Measurements from ENCODE around the gene RREB1.

RREB1 gene

DNA sequence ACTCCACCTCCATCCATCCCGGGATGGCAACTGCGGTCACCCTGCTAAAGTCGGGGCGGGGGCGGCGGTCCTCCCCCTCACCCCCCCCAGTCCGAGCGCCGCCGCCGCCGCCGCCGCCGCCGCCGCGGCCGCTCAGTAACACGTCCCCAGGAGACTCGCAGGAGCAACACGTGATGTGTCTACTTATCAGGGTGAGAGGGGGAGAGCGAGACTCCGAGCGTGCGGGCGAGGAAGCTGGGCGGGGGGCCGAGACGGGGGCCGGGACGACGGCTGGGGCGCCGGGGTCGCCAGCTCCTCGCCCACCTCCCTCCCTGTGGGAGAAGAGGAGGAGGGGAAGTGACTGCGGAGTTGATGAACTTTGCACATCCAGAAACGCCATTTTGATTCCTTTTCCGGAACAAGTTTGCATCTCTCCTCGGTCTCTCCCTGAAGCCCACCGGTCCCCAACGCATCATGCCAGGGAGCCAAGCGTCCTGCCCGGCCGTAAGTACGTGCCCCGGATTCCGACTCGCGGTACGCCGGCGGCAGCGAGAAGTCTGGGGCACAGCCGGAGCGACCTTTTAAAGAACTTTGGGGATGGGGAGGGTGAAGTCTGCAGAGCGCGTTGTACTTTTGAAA is at the start of gene RREB1:
Gene RREB1 (plus strand): TSS at position 384 of the 618 bp plus-strand sequence. CDS start 73,951 bp downstream, outside the sequence.
- Mint-ChIP-seq H3K36me3 (ENCODE audit: low read depth) (peaks cover 28% of the 10 kb centered on the region), H3K27ac (peak within 1 kb of the TSS; percentile 99), H3K27me3 (no peaks in the 10 kb centered on the region), H3K4me3 (peak within 1 kb of the TSS; percentile 98), H3K4me1 (ENCODE audit: low read depth) (peaks cover 36% of the 10 kb centered on the region), H3K9me3 (no peaks in the 10 kb centered on the region)
- intact Hi-C loops (cut with micrococcal nuclease) = loop anchor here (5.0 to 10.0 kb wide), 3 partner anchors 135 to 433 kb away; no protein-coding TSS in a partner anchor

GRCh38 chr6:7058250-7058923 is 49.4 kb upstream of the RREB1 start:
- H3K27me3 Mint-ChIP-seq = no peaks in the 10 kb centered on the region
- H3K4me3 Mint-ChIP-seq = no peak overlapping the region
- intact Hi-C loops (cut with micrococcal nuclease) = no loop called here
- H3K27ac Mint-ChIP-seq = peak overlapping the region; percentile 42
- H3K9me3 Mint-ChIP-seq = no peaks in the 10 kb centered on the region
- peaks cover 34% of the 10 kb centered on the region for H3K36me3 Mint-ChIP-seq (ENCODE audit: low read depth)
- peaks cover 27% of the 10 kb centered on the region for H3K4me1 Mint-ChIP-seq (ENCODE audit: low read depth)

DNA sequence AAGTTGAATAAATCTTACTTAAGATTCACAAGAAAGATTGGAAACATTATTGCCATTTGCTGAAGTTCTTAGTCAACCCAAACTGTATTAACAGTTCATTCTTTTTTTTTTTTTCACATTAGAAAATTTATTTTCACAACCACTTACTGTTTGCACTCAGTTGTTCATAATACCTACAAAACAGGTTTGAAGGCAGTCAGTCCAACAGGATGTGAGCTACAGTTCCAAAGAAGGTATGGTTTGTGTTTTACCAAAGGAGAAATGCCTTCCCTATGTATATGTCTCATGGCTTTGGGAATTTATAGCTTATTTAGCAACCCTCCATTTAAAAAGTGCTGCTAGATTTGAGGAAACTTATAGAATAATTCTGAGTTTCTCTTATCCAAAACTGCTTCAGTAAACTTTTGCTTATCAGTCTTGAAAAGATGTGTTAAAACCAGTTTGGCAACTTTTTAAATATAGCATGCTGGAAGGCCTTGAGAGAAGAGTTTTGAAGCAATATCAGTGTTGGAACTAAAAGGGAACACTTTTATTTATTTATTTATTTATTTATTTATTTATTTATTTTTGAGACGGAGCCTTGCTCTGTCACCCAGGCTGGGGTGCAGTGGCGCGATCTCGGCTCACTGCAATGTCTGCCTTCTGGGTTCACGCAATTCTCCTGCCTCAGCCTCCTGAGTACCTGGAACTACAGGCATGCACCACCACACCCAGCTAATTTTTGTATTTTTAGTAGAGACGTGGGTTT is 46.8 kb upstream of the RREB1 start:
- H3K27me3 Mint-ChIP-seq = no peaks in the 10 kb centered on the region
- no peak overlapping the region for H3K27ac Mint-ChIP-seq
- peaks cover 27% of the 10 kb centered on the region for H3K4me1 Mint-ChIP-seq (ENCODE audit: low read depth)
- no peaks in the 10 kb centered on the region for H3K9me3 Mint-ChIP-seq
- intact Hi-C loops (cut with micrococcal nuclease) = no loop called here
- peaks cover 42% of the 10 kb centered on the region for H3K36me3 Mint-ChIP-seq (ENCODE audit: low read depth)
- H3K4me3 Mint-ChIP-seq = no peak overlapping the region

- intact Hi-C loops (cut with micrococcal nuclease) = no loop called here
- Mint-ChIP-seq H3K36me3 (ENCODE audit: low read depth) (peaks cover 29% of the 10 kb centered on the region), H3K9me3 (no peaks in the 10 kb centered on the region), H3K4me3 (no peak overlapping the region), H3K27ac (no peak overlapping the region), H3K27me3 (no peaks in the 10 kb centered on the region), H3K4me1 (ENCODE audit: low read depth) (peaks cover 13% of the 10 kb centered on the region)
Measured at GRCh38 chr6:7062451-7063162, 45.2 kb upstream of the RREB1 start.

- Mint-ChIP-seq H3K27ac (no peak overlapping the region), H3K27me3 (no peaks in the 10 kb centered on the region), H3K4me3 (no peak overlapping the region), H3K4me1 (ENCODE audit: low read depth) (peaks cover 5% of the 10 kb centered on the region), H3K9me3 (no peaks in the 10 kb centered on the region), H3K36me3 (ENCODE audit: low read depth) (peaks cover 34% of the 10 kb centered on the region)
- intact Hi-C loops (cut with micrococcal nuclease) = no loop called here
Measured at GRCh38 chr6:7067305-7067704, 40.5 kb upstream of the RREB1 start.

DNA sequence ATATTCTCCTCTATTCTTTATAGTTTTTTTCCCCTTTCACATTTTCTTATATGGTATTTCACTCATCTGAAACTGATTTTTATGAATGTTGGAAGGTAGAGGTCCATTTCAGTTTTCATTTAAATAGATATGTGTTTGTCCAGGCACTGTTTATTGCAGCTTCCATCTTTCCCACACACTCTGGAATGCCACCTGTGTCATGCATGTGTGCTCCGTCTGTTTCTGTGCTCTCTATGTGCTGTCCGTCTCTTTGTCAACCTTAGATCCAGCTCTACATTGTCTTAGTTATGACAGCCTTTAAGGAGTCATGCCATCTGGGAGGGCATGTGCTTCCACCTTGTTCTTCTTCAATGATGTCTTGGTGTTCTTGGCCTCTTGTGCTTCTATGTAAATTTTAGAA is 36.4 kb upstream of the RREB1 start:
- no peak overlapping the region for H3K4me3 Mint-ChIP-seq
- H3K4me1 Mint-ChIP-seq (ENCODE audit: low read depth) = peaks cover 23% of the 10 kb centered on the region
- H3K9me3 Mint-ChIP-seq = no peaks in the 10 kb centered on the region
- no peaks in the 10 kb centered on the region for H3K27me3 Mint-ChIP-seq
- H3K36me3 Mint-ChIP-seq (ENCODE audit: low read depth) = peaks cover 26% of the 10 kb centered on the region
- intact Hi-C loops (cut with micrococcal nuclease) = no loop called here
- no peak overlapping the region for H3K27ac Mint-ChIP-seq

GRCh38 chr6:7073082-7073820 is 34.5 kb upstream of the RREB1 start:
- Mint-ChIP-seq H3K9me3 (no peaks in the 10 kb centered on the region), H3K4me1 (ENCODE audit: low read depth) (peaks cover 23% of the 10 kb centered on the region), H3K4me3 (no peak overlapping the region), H3K27ac (peak overlapping the region; percentile 80), H3K27me3 (no peaks in the 10 kb centered on the region), H3K36me3 (ENCODE audit: low read depth) (peaks cover 26% of the 10 kb centered on the region)
- intact Hi-C loops (cut with micrococcal nuclease) = no loop called here

GRCh38 chr6:7073821-7074525 is 33.8 kb upstream of the RREB1 start:
- peaks cover 6% of the 10 kb centered on the region for H3K9me3 Mint-ChIP-seq
- peaks cover 28% of the 10 kb centered on the region for H3K4me1 Mint-ChIP-seq (ENCODE audit: low read depth)
- H3K27me3 Mint-ChIP-seq = no peaks in the 10 kb centered on the region
- H3K36me3 Mint-ChIP-seq (ENCODE audit: low read depth) = peaks cover 30% of the 10 kb centered on the region
- intact Hi-C loops (cut with micrococcal nuclease) = no loop called here
- peak overlapping the region; percentile 80 for H3K27ac Mint-ChIP-seq
- peak overlapping the region; percentile 37 for H3K4me3 Mint-ChIP-seq

DNA sequence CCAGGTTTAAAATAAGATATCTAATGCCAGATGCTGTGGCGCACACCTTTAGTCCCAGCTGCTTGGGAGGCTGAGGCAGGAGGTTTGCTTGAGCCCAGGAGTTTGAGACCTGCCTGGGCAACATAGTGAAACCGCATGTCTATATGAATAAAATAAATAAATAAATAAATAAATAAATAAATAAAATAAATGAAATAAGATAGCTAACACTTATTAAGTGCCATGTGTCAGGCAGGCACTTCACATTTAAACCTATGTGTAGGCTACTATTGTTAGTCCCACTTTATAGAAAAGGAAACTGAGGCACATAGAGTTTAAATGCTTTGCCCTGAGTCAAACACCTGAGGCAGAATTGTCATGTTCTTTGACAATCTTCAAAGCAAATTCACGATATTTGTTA is 32.9 kb upstream of the RREB1 start:
- no peaks in the 10 kb centered on the region for H3K27me3 Mint-ChIP-seq
- peaks cover 27% of the 10 kb centered on the region for H3K36me3 Mint-ChIP-seq (ENCODE audit: low read depth)
- H3K27ac Mint-ChIP-seq = no peak overlapping the region
- no peak overlapping the region for H3K4me3 Mint-ChIP-seq
- peaks cover 28% of the 10 kb centered on the region for H3K4me1 Mint-ChIP-seq (ENCODE audit: low read depth)
- intact Hi-C loops (cut with micrococcal nuclease) = no loop called here
- peaks cover 9% of the 10 kb centered on the region for H3K9me3 Mint-ChIP-seq

GRCh38 chr6:7075341-7076000 is 32.3 kb upstream of the RREB1 start:
- H3K27ac Mint-ChIP-seq = no peak overlapping the region
- H3K4me1 Mint-ChIP-seq (ENCODE audit: low read depth) = peaks cover 28% of the 10 kb centered on the region
- intact Hi-C loops (cut with micrococcal nuclease) = no loop called here
- H3K4me3 Mint-ChIP-seq = no peak overlapping the region
- peaks cover 9% of the 10 kb centered on the region for H3K9me3 Mint-ChIP-seq
- no peaks in the 10 kb centered on the region for H3K27me3 Mint-ChIP-seq
- H3K36me3 Mint-ChIP-seq (ENCODE audit: low read depth) = peaks cover 27% of the 10 kb centered on the region

- no peak overlapping the region for H3K4me3 Mint-ChIP-seq
- H3K9me3 Mint-ChIP-seq = peaks cover 9% of the 10 kb centered on the region
- peaks cover 21% of the 10 kb centered on the region for H3K4me1 Mint-ChIP-seq (ENCODE audit: low read depth)
- no peak overlapping the region for H3K27ac Mint-ChIP-seq
- intact Hi-C loops (cut with micrococcal nuclease) = no loop called here
- H3K27me3 Mint-ChIP-seq = no peaks in the 10 kb centered on the region
- H3K36me3 Mint-ChIP-seq (ENCODE audit: low read depth) = peaks cover 10% of the 10 kb centered on the region
Measured at GRCh38 chr6:7077856-7078255, 29.9 kb upstream of the RREB1 start.

GRCh38 chr6:7078856-7079255 is 28.9 kb upstream of the RREB1 start:
- Mint-ChIP-seq H3K36me3 (ENCODE audit: low read depth) (peaks cover 11% of the 10 kb centered on the region), H3K27ac (peak overlapping the region; percentile 30), H3K27me3 (no peaks in the 10 kb centered on the region), H3K4me1 (ENCODE audit: low read depth) (peaks cover 11% of the 10 kb centered on the region), H3K9me3 (peaks cover 9% of the 10 kb centered on the region), H3K4me3 (no peak overlapping the region)
- intact Hi-C loops (cut with micrococcal nuclease) = no loop called here
